PC-3 (cell line): ENCODE measurements around the gene USH2A. TPM values are rescaled to one million over a fixed set of nuclear protein-coding genes. Genes with fewer than 3 reads are reported as not detected.

Experiments
- ATAC-seq: fragments of 200-7000 bp; cut with Tn5 transposase; 2 replicates; pipeline ENCODE4 v1.9.1; 2020; ENCODE audit warnings: mild to moderate bottlenecking, moderate library complexity
- BruUV-seq: library from RNA; stranded (reverse); fragments of 400-500 nt; replicated peaks from 2 replicates; lab custom pipeline; 2021; lab: Mats Ljungman, UMichigan
- CTCF ChIA-PET: fragments of 300-600 bp; sonication (Branson Sonifier 250); formaldehyde crosslinking; loops from one replicate; lab custom pipeline; 2022; ENCODE audit warnings: antibody characterized with exemption; lab: Charles Lee
- POLR2A ChIA-PET: fragments of 300-600 bp; sonication (Branson Sonifier 250); formaldehyde crosslinking; loops from one replicate; lab custom pipeline; 2022; ENCODE audit warnings: antibody characterized with exemption; ENCODE audit not compliant: unreplicated experiment; lab: Charles Lee
- DNase-seq: peaks from one replicate; pipeline ENCODE4 v3.0.0-alpha.2; 2015
- H2AFZ ChIP-seq: fragments of 300-600 bp; sonication (generic); 2 replicates; pipeline ENCODE4 v1.6.0; 2016; ENCODE audit warnings: antibody characterized with exemption, low read length
- H3F3A ChIP-seq: fragments of 300-600 bp; sonication (generic); one replicate; pipeline ENCODE4 v1.6.0; 2017; ENCODE audit warnings: antibody characterized with exemption, low read length, control low read depth, mild to moderate bottlenecking; ENCODE audit not compliant: unreplicated experiment
- H3K27ac ChIP-seq: fragments of 300-600 bp; sonication (generic); 2 replicates; pipeline ENCODE4 v1.5.1; 2016; ENCODE audit warnings: mild to moderate bottlenecking, low read length
- H3K27me3 ChIP-seq: fragments of 300-600 bp; sonication (generic); 2 replicates; pipeline ENCODE4 v1.6.1; 2016; ENCODE audit warnings: low read length, mixed read lengths
- H3K36me3 ChIP-seq: fragments of 300-600 bp; sonication (generic); 2 replicates; pipeline ENCODE4 v1.6.1; 2016; ENCODE audit warnings: low read depth, mixed run types, low read length, mixed read lengths
- H3K4me1 ChIP-seq: fragments of 300-600 bp; sonication (generic); 2 replicates; pipeline ENCODE4 v1.5.1; 2016; ENCODE audit warnings: low read length; ENCODE audit not compliant: insufficient read depth
- H3K4me2 ChIP-seq: fragments of 300-600 bp; sonication (generic); 2 replicates; pipeline ENCODE4 v1.6.0; 2016; ENCODE audit warnings: low read length
- H3K4me3 ChIP-seq: fragments of 300-600 bp; sonication (generic); 2 replicates; pipeline ENCODE4 v1.5.1; 2016; ENCODE audit warnings: mild to moderate bottlenecking, low read length, mixed read lengths
- H3K79me2 ChIP-seq: fragments of 300-600 bp; sonication (generic); 2 replicates; pipeline ENCODE4 v1.6.1; 2017; ENCODE audit warnings: low read length, mixed read lengths
- H3K9ac ChIP-seq: fragments of 300-600 bp; sonication (generic); 2 replicates; pipeline ENCODE4 v1.6.0; 2016; ENCODE audit warnings: mild to moderate bottlenecking, low read length
- H3K9me2 ChIP-seq: fragments of 300-600 bp; sonication (generic); replicated peaks from 2 replicates; pipeline ENCODE4 v1.6.1; 2016; ENCODE audit warnings: mixed run types, low read length, mixed read lengths
- H3K9me3 ChIP-seq: fragments of 300-600 bp; sonication (generic); 2 replicates; pipeline ENCODE4 v1.6.1; 2016; ENCODE audit warnings: low read length, mixed read lengths
- H4K20me1 ChIP-seq: fragments of 300-600 bp; sonication (generic); 2 replicates; pipeline ENCODE4 v1.6.1; 2016; ENCODE audit warnings: low read length, mixed read lengths
- CTCF ChIP-seq: fragments of 300-600 bp; sonication (generic); conservative IDR thresholded peaks from 2 replicates; pipeline ENCODE4 v1.5.1; 2017; ENCODE audit warnings: antibody characterized with exemption, low read depth, mild to moderate bottlenecking, low read length
- EZH2 ChIP-seq: fragments of 300-600 bp; sonication (generic); IDR thresholded peaks from one replicate; pipeline ENCODE4 v1.6.1; 2017; ENCODE audit warnings: antibody characterized with exemption, mild to moderate bottlenecking, low read length; ENCODE audit not compliant: unreplicated experiment
- EZH2phosphoT487 ChIP-seq: fragments of 300-600 bp; sonication (generic); IDR thresholded peaks from 2 replicates; pipeline ENCODE4 v1.6.1; 2018; ENCODE audit warnings: mild to moderate bottlenecking, antibody characterized with exemption, low read length, borderline replicate concordance
- intact Hi-C: fragments of 100-400 bp; cut with micrococcal nuclease; formaldehyde crosslinking; loops from 2 replicates; pipeline ENCODE4 v1.9.0; 2023
- total RNA-seq: library from RNA; depleted of rRNA; stranded (reverse); fragments of >200 nt; gene quantifications from 2 replicates; pipeline ENCODE4 v1.2.3, GENCODE V29; 2014

USH2A gene
- total RNA-seq, 1 experiment from 2014 or later, result not detected

GRCh38 chr1:216410026-216410425 lies 13.2 kb downstream of the USH2A start:
- H3K4me1 ChIP-seq, result no peaks in the 10 kb centered on the region
- no peaks in the 10 kb centered on the region for H3K9me2 ChIP-seq
- no peaks in the 10 kb centered on the region for H3K27me3 ChIP-seq
- DNase-seq (no peak), ATAC-seq (no peak)
- no peak overlapping the region for H3K27ac ChIP-seq
- no TSS peak for BruUV-seq
- H2AFZ ChIP-seq, result no peak overlapping the region
- no peak overlapping the region for H3K9ac ChIP-seq
- no peak overlapping the region for H3K4me2 ChIP-seq
- no peaks in the 10 kb centered on the region for H3K79me2 ChIP-seq
- TF ChIP-seq EZH2 (no peak), CTCF (no peak), EZH2phosphoT487 (no peak)
- no peaks in the 10 kb centered on the region for H3F3A ChIP-seq
- H3K36me3 ChIP-seq, result no peaks in the 10 kb centered on the region
- no peaks in the 10 kb centered on the region for H3K9me3 ChIP-seq
- H4K20me1 ChIP-seq, result no peaks in the 10 kb centered on the region
- intact Hi-C loops, result no loop called here
- H3K4me3 ChIP-seq, result no peak overlapping the region
- ChIA-PET POLR2A (no interaction called here), CTCF (no interaction called here)

GRCh38 chr1:216390956-216391355 lies 32.3 kb downstream of the USH2A start:
- H3K36me3 ChIP-seq, result no peaks in the 10 kb centered on the region
- H3K9me3 ChIP-seq, result no peaks in the 10 kb centered on the region
- H3K4me3 ChIP-seq, result no peak overlapping the region
- no peak for TF ChIP-seq CTCF
- TF ChIP-seq EZH2phosphoT487, result no peak
- TF ChIP-seq EZH2, result no peak
- H3F3A ChIP-seq, result no peaks in the 10 kb centered on the region
- H2AFZ ChIP-seq, result no peak overlapping the region
- peak; percentile 76 for ATAC-seq
- intact Hi-C loops, result no loop called here
- no peaks in the 10 kb centered on the region for H3K9me2 ChIP-seq
- peak; percentile 53 for DNase-seq
- H4K20me1 ChIP-seq, result no peaks in the 10 kb centered on the region
- ChIA-PET POLR2A (no interaction called here), CTCF (no interaction called here)
- H3K4me2 ChIP-seq, result no peak overlapping the region
- no TSS peak for BruUV-seq
- no peak overlapping the region for H3K27ac ChIP-seq
- H3K4me1 ChIP-seq, result peaks cover 4% of the 10 kb centered on the region; the same call in 1 of the 2 replicates
- H3K27me3 ChIP-seq, result peaks cover 16% of the 10 kb centered on the region; the same call in 1 of the 2 replicates
- no peaks in the 10 kb centered on the region for H3K79me2 ChIP-seq
- no peak overlapping the region for H3K9ac ChIP-seq

GRCh38 chr1:216389774-216390173 lies 33.5 kb downstream of the USH2A start:
- Histone ChIP-seq H2AFZ (no peak overlapping the region), H3K4me3 (no peak overlapping the region), H4K20me1 (no peaks in the 10 kb centered on the region), H3K4me2 (no peak overlapping the region), H3K9ac (no peak overlapping the region), H3K79me2 (no peaks in the 10 kb centered on the region), H3K9me2 (no peaks in the 10 kb centered on the region), H3K4me1 (peaks cover 4% of the 10 kb centered on the region; the same call in 1 of the 2 replicates), H3K36me3 (no peaks in the 10 kb centered on the region), H3F3A (no peaks in the 10 kb centered on the region), H3K9me3 (no peaks in the 10 kb centered on the region), H3K27me3 (peaks cover 16% of the 10 kb centered on the region; the same call in 1 of the 2 replicates), H3K27ac (no peak overlapping the region)
- CTCF ChIA-PET, result no interaction called here
- DNase-seq (no peak), ATAC-seq (no peak)
- POLR2A ChIA-PET, result no interaction called here
- TF ChIP-seq EZH2 (no peak), CTCF (no peak), EZH2phosphoT487 (no peak)
- intact Hi-C loops, result no loop called here
- BruUV-seq, result no TSS peak
